Hepatocyte (in vitro differentiated cells): ENCODE data around the gene WDR45.

Source experiments
- CTCF ChIP-seq: fragments of 200-600 bp; sonication (generic); IDR thresholded peaks from 2 replicates; pipeline ENCODE4 v1.5.1; 2016; ENCODE audit warnings: antibody characterized with exemption, mild to moderate bottlenecking; ENCODE audit not compliant: poor library complexity
- EZH2 ChIP-seq: fragments of 200-600 bp; sonication (generic); IDR thresholded peaks from 2 replicates; pipeline ENCODE4 v1.6.1; 2016; ENCODE audit warnings: antibody characterized with exemption, mild to moderate bottlenecking, borderline replicate concordance
- EZH2phosphoT487 ChIP-seq: fragments of 200-600 bp; sonication (generic); IDR thresholded peaks from one replicate; pipeline ENCODE4 v1.6.1; 2018; ENCODE audit warnings: antibody characterized with exemption, mild to moderate bottlenecking, low read depth, moderate library complexity; ENCODE audit not compliant: unreplicated experiment, severe bottlenecking

GRCh38 chrX:49043987-49044281 lies 35.8 kb downstream of the WDR45 start:
- TF ChIP-seq CTCF (no peak), EZH2phosphoT487 (no peak), EZH2 (no peak)
